ENCODE data around the gene VPS26C. TPM values are rescaled to one million over a fixed set of nuclear protein-coding genes. Genes with fewer than 3 reads are reported as not detected.

VPS26C gene
- total RNA-seq, 1 experiment from 2014 or later = 43.2 TPM

DNA sequence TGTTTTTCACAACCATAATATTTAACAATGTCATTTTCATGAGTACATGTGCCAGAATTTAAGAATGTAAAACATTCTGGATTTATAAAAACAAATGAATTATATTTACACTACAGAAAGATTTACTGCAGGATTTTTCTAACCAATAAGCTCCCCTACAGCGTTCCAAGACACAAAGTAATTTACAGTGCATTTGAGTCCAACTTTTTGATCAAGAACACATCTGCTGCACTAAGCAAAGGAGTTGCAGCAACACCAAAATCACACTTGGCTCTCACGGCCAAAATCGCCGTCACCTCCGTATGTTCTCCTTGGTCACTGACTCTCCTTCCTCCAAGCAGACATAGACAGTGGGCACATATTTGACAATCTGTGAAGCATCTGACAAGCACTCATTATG is 7.7 kb downstream of the VPS26C start:
- Histone ChIP-seq H3K36me3 (ENCODE audit: insufficient read depth, low read length) (0 out of 2 replicates have a peak, but pooled peaks cover 8% of the 10 kb centered on the region), H3K4me2 (ENCODE audit: low read depth, low read length, poor library complexity, severe bottlenecking) (peak overlapping the region; percentile 98), H3K9me2 (replicated peaks; ENCODE audit: insufficient read depth, low read length) (no peaks in the 10 kb centered on the region), H3K9ac (ENCODE audit: low read length) (peak overlapping the region; percentile 83), H3K9me3 (ENCODE audit: low read length) (no peaks in the 10 kb centered on the region), H2AFZ (ENCODE audit: low read length) (no peak overlapping the region), H3K27ac (ENCODE audit: low read length) (peak overlapping the region; percentile 79), H3K79me2 (ENCODE audit: low read length) (peaks cover 94% of the 10 kb centered on the region), H3K4me3 (ENCODE audit: low read length) (peak overlapping the region; percentile 82), H3K4me1 (ENCODE audit: low read length) (peaks cover 43% of the 10 kb centered on the region), H4K20me1 (ENCODE audit: insufficient read depth, low read depth, low read length) (no peaks in the 10 kb centered on the region), H3K27me3 (ENCODE audit: low read length) (no peaks in the 10 kb centered on the region)
- no peak for DNase-seq

DNA sequence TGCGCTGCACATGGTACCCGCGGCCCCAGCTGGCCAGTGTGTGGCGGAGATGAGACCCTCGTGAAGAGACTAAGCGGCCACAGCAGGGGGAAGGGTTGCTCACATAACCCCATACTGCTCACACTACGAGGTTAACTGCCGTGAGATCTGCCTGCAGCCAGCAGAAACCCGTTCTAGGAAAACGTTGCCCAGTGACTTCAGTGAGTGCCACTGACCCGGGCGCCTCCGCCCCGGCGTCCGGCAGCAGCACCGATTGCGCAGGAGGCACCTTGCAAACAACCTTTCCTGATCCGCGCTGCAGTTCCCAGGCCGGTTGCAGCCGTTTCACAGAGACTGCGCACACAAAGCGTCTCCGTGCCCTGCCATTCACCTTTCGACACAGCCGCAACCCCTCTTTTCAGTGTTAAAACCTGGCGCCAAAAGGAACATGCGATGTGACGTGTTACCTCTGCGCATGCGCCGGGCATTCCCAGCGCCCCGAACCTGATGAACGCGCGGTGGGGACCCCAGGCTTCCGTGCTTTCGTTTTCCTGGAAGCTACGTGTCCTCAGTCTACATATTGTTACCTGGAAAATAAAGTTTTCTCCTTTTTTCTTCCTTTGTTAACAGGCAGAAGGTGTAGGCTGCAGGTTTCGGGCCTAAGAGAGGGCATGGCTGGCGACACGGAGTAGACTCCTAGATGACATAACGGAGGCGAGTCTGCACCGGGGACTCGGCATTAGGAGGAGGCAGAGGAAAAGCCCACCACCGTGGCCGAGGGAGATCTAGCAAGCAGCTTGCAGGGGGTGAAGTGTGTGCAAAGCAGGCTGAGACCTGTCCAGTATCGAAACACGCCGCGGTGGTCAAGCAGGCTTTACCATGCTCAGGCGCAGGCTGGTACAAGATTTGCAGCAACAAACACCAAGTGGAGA is 8.9 kb downstream of the VPS26C start:
- Histone ChIP-seq H3K4me3 (ENCODE audit: low read length) (peak overlapping the region; percentile 82), H4K20me1 (ENCODE audit: insufficient read depth, low read depth, low read length) (no peaks in the 10 kb centered on the region), H2AFZ (ENCODE audit: low read length) (peak overlapping the region; percentile 50; the same call in 1 of the 2 replicates), H3K79me2 (ENCODE audit: low read length) (peaks cover 94% of the 10 kb centered on the region), H3K9me2 (replicated peaks; ENCODE audit: insufficient read depth, low read length) (no peaks in the 10 kb centered on the region), H3K27me3 (ENCODE audit: low read length) (no peaks in the 10 kb centered on the region), H3K36me3 (ENCODE audit: insufficient read depth, low read length) (0 out of 2 replicates have a peak, but pooled peaks cover 8% of the 10 kb centered on the region), H3K4me2 (ENCODE audit: low read depth, low read length, poor library complexity, severe bottlenecking) (peak overlapping the region; percentile 98), H3K4me1 (ENCODE audit: low read length) (peaks cover 43% of the 10 kb centered on the region), H3K27ac (ENCODE audit: low read length) (peak overlapping the region; percentile 79), H3K9ac (ENCODE audit: low read length) (peak overlapping the region; percentile 83), H3K9me3 (ENCODE audit: low read length) (no peaks in the 10 kb centered on the region)
- DNase-seq = peak; percentile 95

GRCh38 chr21:37257511-37257966 is 9.6 kb downstream of the VPS26C start:
- Histone ChIP-seq H3K4me3 (ENCODE audit: low read length) (peak overlapping the region; percentile 82), H3K36me3 (ENCODE audit: insufficient read depth, low read length) (0 out of 2 replicates have a peak, but pooled peaks cover 8% of the 10 kb centered on the region), H3K9me3 (ENCODE audit: low read length) (no peaks in the 10 kb centered on the region), H3K27ac (ENCODE audit: low read length) (peak overlapping the region; percentile 79), H4K20me1 (ENCODE audit: insufficient read depth, low read depth, low read length) (no peaks in the 10 kb centered on the region), H3K79me2 (ENCODE audit: low read length) (peaks cover 94% of the 10 kb centered on the region), H3K9ac (ENCODE audit: low read length) (peak overlapping the region; percentile 83), H3K4me1 (ENCODE audit: low read length) (peaks cover 43% of the 10 kb centered on the region), H3K27me3 (ENCODE audit: low read length) (no peaks in the 10 kb centered on the region), H3K9me2 (replicated peaks; ENCODE audit: insufficient read depth, low read length) (no peaks in the 10 kb centered on the region), H3K4me2 (ENCODE audit: low read depth, low read length, poor library complexity, severe bottlenecking) (peak overlapping the region; percentile 98), H2AFZ (ENCODE audit: low read length) (peak overlapping the region; percentile 50; the same call in 1 of the 2 replicates)
- peak; percentile 78 for DNase-seq

DNA sequence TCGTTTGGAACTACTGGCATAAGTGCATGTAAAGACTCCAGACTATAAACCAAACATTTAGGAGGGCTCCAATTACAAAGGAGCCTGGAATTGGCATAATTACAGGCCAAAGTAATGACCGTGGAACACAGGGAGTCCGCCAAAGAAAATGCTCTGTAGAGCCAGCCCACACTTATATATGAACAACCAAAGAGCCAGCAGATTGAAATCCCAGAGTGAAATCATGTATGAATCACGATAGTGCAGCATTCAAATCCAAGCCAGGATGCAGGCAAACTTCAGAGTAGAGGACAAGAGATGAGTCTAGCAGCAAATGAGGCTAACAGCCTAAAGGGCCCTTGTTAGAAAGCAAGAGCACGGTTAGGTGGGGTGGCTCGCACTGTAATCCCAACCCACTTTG is 13.1 kb downstream of the VPS26C start:
- Histone ChIP-seq H3K27me3 (ENCODE audit: low read length) (no peaks in the 10 kb centered on the region), H3K36me3 (ENCODE audit: insufficient read depth, low read length) (no peaks in the 10 kb centered on the region), H3K27ac (ENCODE audit: low read length) (no peak overlapping the region), H4K20me1 (ENCODE audit: insufficient read depth, low read depth, low read length) (no peaks in the 10 kb centered on the region), H3K4me2 (ENCODE audit: low read depth, low read length, poor library complexity, severe bottlenecking) (no peak overlapping the region), H3K9me3 (ENCODE audit: low read length) (no peaks in the 10 kb centered on the region), H2AFZ (ENCODE audit: low read length) (no peak overlapping the region), H3K9me2 (replicated peaks; ENCODE audit: insufficient read depth, low read length) (no peaks in the 10 kb centered on the region), H3K4me3 (ENCODE audit: low read length) (no peak overlapping the region), H3K79me2 (ENCODE audit: low read length) (peaks cover 94% of the 10 kb centered on the region), H3K9ac (ENCODE audit: low read length) (no peak overlapping the region), H3K4me1 (ENCODE audit: low read length) (peaks cover 25% of the 10 kb centered on the region)
- no peak for DNase-seq

GRCh38 chr21:37251294-37251634 is 15.9 kb downstream of the VPS26C start:
- Histone ChIP-seq H3K9me3 (ENCODE audit: low read length) (no peaks in the 10 kb centered on the region), H3K27me3 (ENCODE audit: low read length) (no peaks in the 10 kb centered on the region), H3K9ac (ENCODE audit: low read length) (no peak overlapping the region), H3K4me1 (ENCODE audit: low read length) (peaks cover 5% of the 10 kb centered on the region; the same call in 1 of the 2 replicates), H3K79me2 (ENCODE audit: low read length) (peaks cover 99% of the 10 kb centered on the region), H3K27ac (ENCODE audit: low read length) (no peak overlapping the region), H3K9me2 (replicated peaks; ENCODE audit: insufficient read depth, low read length) (no peaks in the 10 kb centered on the region), H2AFZ (ENCODE audit: low read length) (no peak overlapping the region), H3K4me3 (ENCODE audit: low read length) (no peak overlapping the region), H3K4me2 (ENCODE audit: low read depth, low read length, poor library complexity, severe bottlenecking) (no peak overlapping the region), H4K20me1 (ENCODE audit: insufficient read depth, low read depth, low read length) (no peaks in the 10 kb centered on the region), H3K36me3 (ENCODE audit: insufficient read depth, low read length) (no peaks in the 10 kb centered on the region)
- DNase-seq = no peak

GRCh38 chr21:37249112-37249904 is 17.8 kb downstream of the VPS26C start:
- no peaks in the 10 kb centered on the region for H3K27me3 ChIP-seq (ENCODE audit: low read length)
- no peak for DNase-seq
- no peak overlapping the region for H3K4me2 ChIP-seq (ENCODE audit: low read depth, low read length, poor library complexity, severe bottlenecking)
- no peaks in the 10 kb centered on the region for H3K9me2 ChIP-seq (replicated peaks; ENCODE audit: insufficient read depth, low read length)
- H4K20me1 ChIP-seq (ENCODE audit: insufficient read depth, low read depth, low read length) = no peaks in the 10 kb centered on the region
- no peak overlapping the region for H3K27ac ChIP-seq (ENCODE audit: low read length)
- no peak overlapping the region for H3K9ac ChIP-seq (ENCODE audit: low read length)
- peaks cover 7% of the 10 kb centered on the region; the same call in 1 of the 2 replicates for H3K4me1 ChIP-seq (ENCODE audit: low read length)
- H3K9me3 ChIP-seq (ENCODE audit: low read length) = no peaks in the 10 kb centered on the region
- no peak overlapping the region for H2AFZ ChIP-seq (ENCODE audit: low read length)
- H3K4me3 ChIP-seq (ENCODE audit: low read length) = no peak overlapping the region
- H3K36me3 ChIP-seq (ENCODE audit: insufficient read depth, low read length) = no peaks in the 10 kb centered on the region
- peaks cover 100% of the 10 kb centered on the region for H3K79me2 ChIP-seq (ENCODE audit: low read length)

DNA sequence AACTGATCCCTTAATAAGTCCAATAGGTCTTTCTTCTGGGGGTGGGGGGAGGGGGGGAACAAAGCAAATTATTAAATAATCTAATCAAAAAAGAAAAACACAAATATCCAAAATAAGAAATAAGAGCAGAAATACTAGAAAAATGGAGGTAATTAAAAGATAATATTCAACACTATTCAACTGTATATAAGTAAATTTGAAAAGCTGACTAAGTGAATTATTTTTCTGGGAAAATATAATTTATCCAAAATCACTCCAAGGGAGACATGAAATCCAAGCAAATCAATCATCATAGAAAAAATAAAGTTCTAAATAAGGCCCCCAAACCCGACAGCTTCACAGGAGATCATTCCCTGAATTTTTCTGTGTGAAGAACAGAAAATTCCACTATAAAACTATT is 18.8 kb downstream of the VPS26C start:
- H2AFZ ChIP-seq (ENCODE audit: low read length) = no peak overlapping the region
- no peaks in the 10 kb centered on the region for H3K9me3 ChIP-seq (ENCODE audit: low read length)
- H3K4me3 ChIP-seq (ENCODE audit: low read length) = no peak overlapping the region
- H3K4me2 ChIP-seq (ENCODE audit: low read depth, low read length, poor library complexity, severe bottlenecking) = no peak overlapping the region
- H3K4me1 ChIP-seq (ENCODE audit: low read length) = peaks cover 7% of the 10 kb centered on the region; the same call in 1 of the 2 replicates
- no peak for DNase-seq
- H3K27ac ChIP-seq (ENCODE audit: low read length) = no peak overlapping the region
- no peaks in the 10 kb centered on the region for H4K20me1 ChIP-seq (ENCODE audit: insufficient read depth, low read depth, low read length)
- H3K36me3 ChIP-seq (ENCODE audit: insufficient read depth, low read length) = no peaks in the 10 kb centered on the region
- H3K9ac ChIP-seq (ENCODE audit: low read length) = no peak overlapping the region
- H3K27me3 ChIP-seq (ENCODE audit: low read length) = no peaks in the 10 kb centered on the region
- H3K9me2 ChIP-seq (replicated peaks; ENCODE audit: insufficient read depth, low read length) = no peaks in the 10 kb centered on the region
- H3K79me2 ChIP-seq (ENCODE audit: low read length) = peaks cover 100% of the 10 kb centered on the region

- H4K20me1 ChIP-seq (ENCODE audit: insufficient read depth, low read depth, low read length) = no peaks in the 10 kb centered on the region
- no peak overlapping the region for H2AFZ ChIP-seq (ENCODE audit: low read length)
- no peak overlapping the region for H3K4me2 ChIP-seq (ENCODE audit: low read depth, low read length, poor library complexity, severe bottlenecking)
- no peaks in the 10 kb centered on the region for H3K9me2 ChIP-seq (replicated peaks; ENCODE audit: insufficient read depth, low read length)
- no peaks in the 10 kb centered on the region for H3K36me3 ChIP-seq (ENCODE audit: insufficient read depth, low read length)
- peaks cover 7% of the 10 kb centered on the region; the same call in 1 of the 2 replicates for H3K4me1 ChIP-seq (ENCODE audit: low read length)
- H3K79me2 ChIP-seq (ENCODE audit: low read length) = peaks cover 100% of the 10 kb centered on the region
- no peak overlapping the region for H3K4me3 ChIP-seq (ENCODE audit: low read length)
- H3K27me3 ChIP-seq (ENCODE audit: low read length) = no peaks in the 10 kb centered on the region
- H3K9me3 ChIP-seq (ENCODE audit: low read length) = no peaks in the 10 kb centered on the region
- DNase-seq = no peak
- no peak overlapping the region for H3K27ac ChIP-seq (ENCODE audit: low read length)
- no peak overlapping the region for H3K9ac ChIP-seq (ENCODE audit: low read length)
Measured at GRCh38 chr21:37245151-37245550, 22.0 kb downstream of the VPS26C start.
